HepG2 (cell line): ENCODE results near the gene SPNS2. TPM values are rescaled to one million over a fixed set of nuclear protein-coding genes. Genes with fewer than 3 reads are reported as not detected.

Experiments used
- ERF ChIP-seq: IDR thresholded peaks from 2 replicates; pipeline ENCODE4 v1.6.1; 2018; ENCODE audit warnings: missing biosample characterization, missing genetic modification reagents
- ETV5 ChIP-seq: IDR thresholded peaks from 2 replicates; pipeline ENCODE4 v1.6.1; 2018; ENCODE audit warnings: missing biosample characterization, missing genetic modification reagents, inconsistent platforms, borderline replicate concordance
- HDAC1 ChIP-seq: sonication (generic); formaldehyde crosslinking; IDR thresholded peaks from 2 replicates; pipeline ENCODE4 v1.5.1; 2020; ENCODE audit warnings: mild to moderate bottlenecking, missing genetic modification reagents
- JARID2 ChIP-seq: sonication (generic); formaldehyde crosslinking; IDR thresholded peaks from 2 replicates; pipeline ENCODE4 v1.8.1; 2023; ENCODE audit warnings: missing genetic modification reagents, inconsistent platforms; ENCODE audit not compliant: insufficient replicate concordance
- MTA1 ChIP-seq: sonication (generic); formaldehyde crosslinking; IDR thresholded peaks from 2 replicates; pipeline ENCODE4 v1.4.0; 2020; ENCODE audit warnings: missing genetic modification reagents, mild to moderate bottlenecking, borderline replicate concordance
- SAP130 ChIP-seq: IDR thresholded peaks from 2 replicates; pipeline ENCODE4 v1.6.1; 2016; ENCODE audit warnings: low read depth
- ZBTB10 ChIP-seq: sonication (generic); formaldehyde crosslinking; IDR thresholded peaks from 2 replicates; pipeline ENCODE4 v1.4.0; 2020; ENCODE audit warnings: missing genetic modification reagents, borderline replicate concordance
- ZBTB44 ChIP-seq: sonication (generic); formaldehyde crosslinking; IDR thresholded peaks from 2 replicates; pipeline ENCODE4 v1.4.0; 2020; ENCODE audit warnings: missing genetic modification reagents
- ZGPAT ChIP-seq: IDR thresholded peaks from 2 replicates; pipeline ENCODE4 v1.6.1; 2016; ENCODE audit warnings: mild to moderate bottlenecking
- ZNF142 ChIP-seq: sonication (generic); formaldehyde crosslinking; IDR thresholded peaks from 2 replicates; pipeline ENCODE4 v1.4.0; 2020; ENCODE audit warnings: missing genetic modification reagents
- ZNF275 ChIP-seq: sonication (generic); formaldehyde crosslinking; IDR thresholded peaks from 2 replicates; pipeline ENCODE4 v1.8.0; 2022; ENCODE audit warnings: missing genetic modification reagents, mild to moderate bottlenecking, inconsistent platforms, borderline replicate concordance
- ZNF800 ChIP-seq: sonication (generic); formaldehyde crosslinking; IDR thresholded peaks from 2 replicates; pipeline ENCODE4 v1.4.0; 2020; ENCODE audit warnings: missing genetic modification reagents
- polyA plus RNA-seq, 8 experiments: library from polyadenylated mRNA; depleted of rRNA in 3 of 8; stranded (reverse) in 7 of 8; unstranded in 1 of 8; fragments of >200 nt; fragmentation: Illumina TruSeq in 4 of 8; extraction: Trizol in 4 of 8; gene quantifications; 2 replicates each; pipeline versions ENCODE4 v1.2.1 to v1.2.3, GENCODE V29; 2011 to 2016; ENCODE audit warnings: low read depth in 4 of 8, missing spikeins in 1 of 8, mixed read lengths in 1 of 8; ENCODE audit not compliant: insufficient read depth in 1 of 8
- total RNA-seq, 5 experiments: library from RNA; depleted of rRNA; stranded (reverse); fragments of >200 nt; fragmentation: Illumina TruSeq; extraction: Trizol; gene quantifications; 2 replicates each; pipeline ENCODE4 v1.2.3, GENCODE V29; 2016; ENCODE audit warnings: low read depth in 1 of 5

Gene SPNS2
- total and polyA plus RNA-seq, 2 of the 13 experiments (the other 11 are each of a cell fraction or from before 2014, with no cell fraction given): 0.01 TPM; not detected in 1

- TF ChIP-seq ZBTB44 (CRISPR knock-in tag): no peak
- peak; percentile 32; the same call in 1 of the 2 replicates for TF ChIP-seq ZGPAT
- TF ChIP-seq ZNF800 (CRISPR knock-in tag): peak; percentile 63; the same call in 1 of the 2 replicates
- TF ChIP-seq JARID2 (CRISPR knock-in tag): no peak
- TF ChIP-seq MTA1 (CRISPR knock-in tag): peak; percentile 65; the same call in 1 of the 2 replicates
- no peak for TF ChIP-seq ZBTB10
- TF ChIP-seq HDAC1 (CRISPR knock-in tag): peak; percentile 53; the same call in 1 of the 2 replicates
- TF ChIP-seq ERF (CRISPR knock-in tag): peak; percentile 57; the same call in 1 of the 2 replicates
- peak; percentile 70 for TF ChIP-seq SAP130
- TF ChIP-seq ZNF142 (CRISPR knock-in tag): no peak
- TF ChIP-seq ETV5 (CRISPR knock-in tag): peak; percentile 10; the same call in 1 of the 2 replicates
- no peak for TF ChIP-seq ZNF275
Observed at GRCh38 chr17:4453812-4454591, 44.7 kb upstream of the SPNS2 start (continued).
